HG02970 (cell line): ENCODE measurements around the gene RPTOR.

ENCODE experiments used
- ATAC-seq: cut with Tn5 transposase; IDR thresholded peaks from one replicate; pipeline ENCODE4 v1.9.1; 2021; ENCODE audit warnings: mild to moderate bottlenecking, moderate library complexity, moderate number of reproducible peaks; ENCODE audit not compliant: unreplicated experiment, low FRiP score

The RPTOR gene

DNA sequence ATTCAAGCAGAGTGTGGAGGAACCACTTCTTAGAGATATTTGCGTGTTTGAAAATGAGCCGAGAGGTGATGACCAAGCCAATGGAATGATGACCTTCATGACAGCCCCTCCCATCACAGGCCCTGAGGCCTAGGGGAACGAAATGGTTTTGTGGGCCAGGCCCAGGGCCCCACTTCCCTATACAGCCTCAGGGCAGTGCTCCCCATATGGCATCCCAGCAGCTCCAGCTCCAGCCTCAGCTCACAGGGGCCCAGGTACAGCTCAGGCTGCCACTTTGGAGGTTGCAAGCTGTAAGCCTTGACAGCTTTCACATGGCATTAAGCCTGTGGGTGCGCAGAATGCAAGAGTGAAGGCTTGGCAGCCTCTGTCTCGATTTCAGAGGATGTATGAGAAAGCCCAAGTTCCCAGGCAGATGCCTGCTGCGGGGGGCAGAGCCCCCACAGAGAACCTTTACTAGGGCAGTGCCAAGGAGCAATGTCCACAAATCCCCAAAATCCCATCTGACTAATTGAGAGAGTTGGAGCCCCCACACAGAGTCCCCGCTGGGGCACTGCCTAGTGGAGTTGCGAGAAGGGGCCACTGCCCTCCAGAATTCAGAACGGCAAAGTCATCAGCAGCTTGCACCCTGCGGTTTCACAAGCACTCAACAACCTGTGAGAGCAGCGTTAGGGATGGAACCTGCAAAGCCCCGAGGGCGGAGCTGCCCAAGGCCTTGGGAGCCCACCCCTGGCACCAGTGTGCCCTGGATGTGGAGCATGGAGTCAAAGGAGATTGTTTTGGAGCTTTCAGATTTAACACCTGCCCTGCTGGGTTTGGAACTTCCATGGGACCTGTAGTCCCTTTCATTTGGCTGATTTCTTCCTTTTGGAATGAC is 468.2 kb downstream of the RPTOR start:
- ATAC-seq: no peak

- ATAC-seq: no peak
Observed at GRCh38 chr17:81013642-81014041, 469.0 kb downstream of the RPTOR start.

- no peak for ATAC-seq
Observed at GRCh38 chr17:81015136-81015535, 470.5 kb downstream of the RPTOR start.
